ENCODE results near the gene FAM3D. TPM values are rescaled to one million over a fixed set of nuclear protein-coding genes. Genes with fewer than 3 reads are reported as not detected.

Gene FAM3D
- total RNA-seq, 1 experiment from 2014 or later, result not detected

GRCh38 chr3:58654466-58654865 is 12.1 kb downstream of the FAM3D start:
- CTCF ChIA-PET, result no interaction called here
- BruUV-seq (replicated peaks), result no TSS peak
- DNase-seq (ENCODE audit: low spot score), result no peak

GRCh38 chr3:58652624-58653023 is 13.9 kb downstream of the FAM3D start:
- no peaks in the 10 kb centered on the region for H3K36me3 ChIP-seq (ENCODE audit: insufficient read depth, low read length, poor library complexity, severe bottlenecking)
- H3K9me3 ChIP-seq (ENCODE audit: low read depth, low read length, poor library complexity, severe bottlenecking), result no peaks in the 10 kb centered on the region
- ChIA-PET POLR2A (ENCODE audit: low non-redundant PET) (no interaction called here), CTCF (no interaction called here)
- no peak for DNase-seq (ENCODE audit: low spot score)
- H3K27me3 ChIP-seq (replicated peaks; ENCODE audit: insufficient read depth, low read depth, low read length, poor library complexity), result peaks cover 4% of the 10 kb centered on the region
- no peaks in the 10 kb centered on the region for H3K4me1 ChIP-seq (ENCODE audit: insufficient read depth, low read length, poor library complexity, severe bottlenecking)
- BruUV-seq (replicated peaks), result no TSS peak
- H3K4me3 ChIP-seq (ENCODE audit: low read depth, low read length, poor library complexity, severe bottlenecking), result no peak overlapping the region
- no peak overlapping the region for H3K27ac ChIP-seq (ENCODE audit: low read depth, low read length, poor library complexity, severe bottlenecking)
- no peak for TF ChIP-seq EZH2 (IDR thresholded peaks at IDR 0.05; ENCODE audit: borderline replicate concordance, low read depth, low read length, poor library complexity, severe bottlenecking)
- TF ChIP-seq, protein P1, sequence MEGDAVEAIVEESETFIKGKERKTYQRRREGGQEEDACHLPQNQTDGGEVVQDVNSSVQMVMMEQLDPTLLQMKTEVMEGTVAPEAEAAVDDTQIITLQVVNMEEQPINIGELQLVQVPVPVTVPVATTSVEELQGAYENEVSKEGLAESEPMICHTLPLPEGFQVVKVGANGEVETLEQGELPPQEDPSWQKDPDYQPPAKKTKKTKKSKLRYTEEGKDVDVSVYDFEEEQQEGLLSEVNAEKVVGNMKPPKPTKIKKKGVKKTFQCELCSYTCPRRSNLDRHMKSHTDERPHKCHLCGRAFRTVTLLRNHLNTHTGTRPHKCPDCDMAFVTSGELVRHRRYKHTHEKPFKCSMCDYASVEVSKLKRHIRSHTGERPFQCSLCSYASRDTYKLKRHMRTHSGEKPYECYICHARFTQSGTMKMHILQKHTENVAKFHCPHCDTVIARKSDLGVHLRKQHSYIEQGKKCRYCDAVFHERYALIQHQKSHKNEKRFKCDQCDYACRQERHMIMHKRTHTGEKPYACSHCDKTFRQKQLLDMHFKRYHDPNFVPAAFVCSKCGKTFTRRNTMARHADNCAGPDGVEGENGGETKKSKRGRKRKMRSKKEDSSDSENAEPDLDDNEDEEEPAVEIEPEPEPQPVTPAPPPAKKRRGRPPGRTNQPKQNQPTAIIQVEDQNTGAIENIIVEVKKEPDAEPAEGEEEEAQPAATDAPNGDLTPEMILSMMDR (conservative IDR thresholded peaks at IDR 0.05; ENCODE audit: low read depth, low read length), result no peak
- intact Hi-C loops (cut with micrococcal nuclease; ENCODE audit: unreplicated experiment), result no loop called here

More at GRCh38 chr3:58654466-58654865, 12.1 kb downstream of the FAM3D start:
- Histone ChIP-seq H3K36me3 (ENCODE audit: insufficient read depth, low read length, poor library complexity, severe bottlenecking) (no peaks in the 10 kb centered on the region), H3K27me3 (replicated peaks; ENCODE audit: insufficient read depth, low read depth, low read length, poor library complexity) (peaks cover 4% of the 10 kb centered on the region), H3K9me3 (ENCODE audit: low read depth, low read length, poor library complexity, severe bottlenecking) (no peaks in the 10 kb centered on the region), H3K4me1 (ENCODE audit: insufficient read depth, low read length, poor library complexity, severe bottlenecking) (no peaks in the 10 kb centered on the region), H3K4me3 (ENCODE audit: low read depth, low read length, poor library complexity, severe bottlenecking) (no peak overlapping the region), H3K27ac (ENCODE audit: low read depth, low read length, poor library complexity, severe bottlenecking) (no peak overlapping the region)
- POLR2A ChIA-PET (ENCODE audit: low non-redundant PET), result no interaction called here
- intact Hi-C loops (cut with micrococcal nuclease; ENCODE audit: unreplicated experiment), result no loop called here
- TF ChIP-seq, protein P1 (conservative IDR thresholded peaks at IDR 0.05; ENCODE audit: low read depth, low read length), result no peak
- TF ChIP-seq EZH2 (IDR thresholded peaks at IDR 0.05; ENCODE audit: borderline replicate concordance, low read depth, low read length, poor library complexity, severe bottlenecking), result no peak

- intact Hi-C loops (cut with micrococcal nuclease; ENCODE audit: unreplicated experiment), result no loop called here
- no peak for TF ChIP-seq EZH2 (IDR thresholded peaks at IDR 0.05; ENCODE audit: borderline replicate concordance, low read depth, low read length, poor library complexity, severe bottlenecking)
- TF ChIP-seq, protein P1 (conservative IDR thresholded peaks at IDR 0.05; ENCODE audit: low read depth, low read length), result no peak
- BruUV-seq (replicated peaks), result no TSS peak
Measured at GRCh38 chr3:58651276-58651675, 15.3 kb downstream of the FAM3D start.

More at GRCh38 chr3:58651276-58651675, 15.3 kb downstream of the FAM3D start:
- Histone ChIP-seq H3K27me3 (replicated peaks; ENCODE audit: insufficient read depth, low read depth, low read length, poor library complexity) (peaks cover 4% of the 10 kb centered on the region), H3K9me3 (ENCODE audit: low read depth, low read length, poor library complexity, severe bottlenecking) (no peaks in the 10 kb centered on the region), H3K4me3 (ENCODE audit: low read depth, low read length, poor library complexity, severe bottlenecking) (no peak overlapping the region), H3K4me1 (ENCODE audit: insufficient read depth, low read length, poor library complexity, severe bottlenecking) (no peaks in the 10 kb centered on the region), H3K36me3 (ENCODE audit: insufficient read depth, low read length, poor library complexity, severe bottlenecking) (no peaks in the 10 kb centered on the region), H3K27ac (ENCODE audit: low read depth, low read length, poor library complexity, severe bottlenecking) (no peak overlapping the region)
- POLR2A ChIA-PET (ENCODE audit: low non-redundant PET), result no interaction called here
- DNase-seq (ENCODE audit: low spot score), result no peak
- CTCF ChIA-PET, result no interaction called here
